ENCODE data around the gene STK24.

DNA sequence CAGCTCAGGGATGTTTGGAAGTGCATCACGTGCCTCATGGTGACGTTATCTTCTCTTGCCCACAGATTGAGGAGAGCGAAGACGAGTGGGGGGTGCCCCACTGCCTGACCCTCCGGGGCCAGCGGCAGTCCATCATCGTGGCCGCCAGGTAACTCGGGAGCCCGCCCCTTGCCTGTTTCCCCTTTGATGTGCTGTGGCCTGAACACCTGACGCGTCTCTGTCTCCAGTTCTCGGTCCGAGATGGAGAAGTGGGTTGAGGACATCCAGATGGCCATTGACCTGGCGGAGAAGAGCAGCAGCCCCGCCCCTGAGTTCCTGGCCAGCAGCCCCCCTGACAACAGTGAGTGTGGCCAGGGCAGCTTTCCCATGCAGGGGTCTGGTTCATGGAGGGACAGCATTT lies 137.0 kb downstream of the STK24 start:
- TF ChIP-seq, protein P1, sequence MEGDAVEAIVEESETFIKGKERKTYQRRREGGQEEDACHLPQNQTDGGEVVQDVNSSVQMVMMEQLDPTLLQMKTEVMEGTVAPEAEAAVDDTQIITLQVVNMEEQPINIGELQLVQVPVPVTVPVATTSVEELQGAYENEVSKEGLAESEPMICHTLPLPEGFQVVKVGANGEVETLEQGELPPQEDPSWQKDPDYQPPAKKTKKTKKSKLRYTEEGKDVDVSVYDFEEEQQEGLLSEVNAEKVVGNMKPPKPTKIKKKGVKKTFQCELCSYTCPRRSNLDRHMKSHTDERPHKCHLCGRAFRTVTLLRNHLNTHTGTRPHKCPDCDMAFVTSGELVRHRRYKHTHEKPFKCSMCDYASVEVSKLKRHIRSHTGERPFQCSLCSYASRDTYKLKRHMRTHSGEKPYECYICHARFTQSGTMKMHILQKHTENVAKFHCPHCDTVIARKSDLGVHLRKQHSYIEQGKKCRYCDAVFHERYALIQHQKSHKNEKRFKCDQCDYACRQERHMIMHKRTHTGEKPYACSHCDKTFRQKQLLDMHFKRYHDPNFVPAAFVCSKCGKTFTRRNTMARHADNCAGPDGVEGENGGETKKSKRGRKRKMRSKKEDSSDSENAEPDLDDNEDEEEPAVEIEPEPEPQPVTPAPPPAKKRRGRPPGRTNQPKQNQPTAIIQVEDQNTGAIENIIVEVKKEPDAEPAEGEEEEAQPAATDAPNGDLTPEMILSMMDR (IDR thresholded peaks at IDR 0.05; ENCODE audit: insufficient read depth, low read length, poor library complexity, severe bottlenecking): no peak
- no peak for TF ChIP-seq EZH2phosphoT487 (conservative IDR thresholded peaks at IDR 0.05; ENCODE audit: low read length)

All from SU-DHL-6 (cell line).